ENCODE data around the gene CARD19.

- TF ChIP-seq POLR2A (IDR thresholded peaks at IDR 0.05; ENCODE audit: low read depth, low read length) (no peak), TAF1 (IDR thresholded peaks at IDR 0.05; ENCODE audit: borderline replicate concordance, low read depth, low read length) (no peak)
Measured at GRCh38 chr9:93057042-93057702, 38.8 kb upstream of the CARD19 start.
